GM19240 (cell line): ENCODE measurements around the gene ZNF582.

Experiments
- DNase-seq: peaks from one replicate; pipeline ENCODE4 v3.0.0; 2011; ENCODE audit warnings: low spot score; ENCODE audit not compliant: insufficient read length

ZNF582 gene

GRCh38 chr19:56393119-56394012 is at the start of gene ZNF582:
Gene ZNF582 (minus strand): TSS chr19:56393534. CDS start chr19:56391752, 1,782 bp downstream.
- peak; percentile 62 for DNase-seq

GRCh38 chr19:56441206-56441792 is 48.0 kb upstream of the ZNF582 start:
- DNase-seq = no peak

- DNase-seq = no peak
Observed at GRCh38 chr19:56423985-56424353, 30.6 kb upstream of the ZNF582 start.

- no peak for DNase-seq
Observed at GRCh38 chr19:56423276-56423984, 30.1 kb upstream of the ZNF582 start.

GRCh38 chr19:56405062-56405461 is 11.7 kb upstream of the ZNF582 start:
- DNase-seq = no peak

GRCh38 chr19:56404705-56405056 is 11.3 kb upstream of the ZNF582 start:
- DNase-seq = no peak

GRCh38 chr19:56403764-56404704 is 10.7 kb upstream of the ZNF582 start, which contains the start of gene ZNF583:
Gene ZNF583 (plus strand): TSS chr19:56404332. CDS start chr19:56407115, 2,783 bp downstream.
- peak; percentile 69 for DNase-seq

- DNase-seq = no peak
Observed at GRCh38 chr19:56403261-56403660, 9.9 kb upstream of the ZNF582 start.

GRCh38 chr19:56400485-56400884 is 7.2 kb upstream of the ZNF582 start:
- no peak for DNase-seq

GRCh38 chr19:56398809-56399208 is 5.5 kb upstream of the ZNF582 start:
- DNase-seq = no peak

- DNase-seq = no peak
Observed at GRCh38 chr19:56383826-56384605, 9.3 kb downstream of the ZNF582 start.

GRCh38 chr19:56377105-56377924 is 16.0 kb downstream of the ZNF582 start:
- DNase-seq = no peak

- DNase-seq = no peak
Observed at GRCh38 chr19:56372281-56372680, 21.1 kb downstream of the ZNF582 start.

GRCh38 chr19:56369886-56370676 is 23.3 kb downstream of the ZNF582 start:
- DNase-seq = no peak

GRCh38 chr19:56367829-56368711 is 25.3 kb downstream of the ZNF582 start:
- DNase-seq = peak; percentile 23

GRCh38 chr19:56360841-56361240 is 32.5 kb downstream of the ZNF582 start:
- no peak for DNase-seq

- no peak for DNase-seq
Observed at GRCh38 chr19:56356944-56357343, 36.4 kb downstream of the ZNF582 start.

- DNase-seq = no peak
Observed at GRCh38 chr19:56355517-56355916, 37.8 kb downstream of the ZNF582 start.
